Cardiac septum (tissue), 1 donor: ENCODE measurements around the gene PRRC2A. TPM values are rescaled to one million over a fixed set of nuclear protein-coding genes. Genes with fewer than 3 reads are reported as not detected.

Experiments
- DNase-seq: peaks from one replicate; pipeline ENCODE4 v3.0.0-alpha.2; 2020; ENCODE audit warnings: low spot score
- intact Hi-C: fragments of 100-400 bp; cut with DNase I; formaldehyde crosslinking; loops from one replicate; pipeline ENCODE4 v1.14.0; 2022
- long read RNA-seq: library from polyadenylated mRNA; unstranded; transcript quantifications from one replicate; pipeline ENCODE4 v2.0.0, GENCODE V29; 2021
- total RNA-seq: library from RNA; stranded (reverse); fragmentation: NEBNext Ultra II Directional; extraction: Animal tissue kit (Norgen Biotek cat#: 25700); gene quantifications from one replicate; pipeline ENCODE4 v1.2.1, GENCODE V29; 2021
- donor health status: DM: no; HTN: no; CAD: no.

PRRC2A gene
- 125 TPM for total RNA-seq
- long read RNA-seq, partial matches to known transcripts: 33 of 36 reads
- long read RNA-seq, other reads (novel, unspliced or antisense): 3 of 36 reads

DNA sequence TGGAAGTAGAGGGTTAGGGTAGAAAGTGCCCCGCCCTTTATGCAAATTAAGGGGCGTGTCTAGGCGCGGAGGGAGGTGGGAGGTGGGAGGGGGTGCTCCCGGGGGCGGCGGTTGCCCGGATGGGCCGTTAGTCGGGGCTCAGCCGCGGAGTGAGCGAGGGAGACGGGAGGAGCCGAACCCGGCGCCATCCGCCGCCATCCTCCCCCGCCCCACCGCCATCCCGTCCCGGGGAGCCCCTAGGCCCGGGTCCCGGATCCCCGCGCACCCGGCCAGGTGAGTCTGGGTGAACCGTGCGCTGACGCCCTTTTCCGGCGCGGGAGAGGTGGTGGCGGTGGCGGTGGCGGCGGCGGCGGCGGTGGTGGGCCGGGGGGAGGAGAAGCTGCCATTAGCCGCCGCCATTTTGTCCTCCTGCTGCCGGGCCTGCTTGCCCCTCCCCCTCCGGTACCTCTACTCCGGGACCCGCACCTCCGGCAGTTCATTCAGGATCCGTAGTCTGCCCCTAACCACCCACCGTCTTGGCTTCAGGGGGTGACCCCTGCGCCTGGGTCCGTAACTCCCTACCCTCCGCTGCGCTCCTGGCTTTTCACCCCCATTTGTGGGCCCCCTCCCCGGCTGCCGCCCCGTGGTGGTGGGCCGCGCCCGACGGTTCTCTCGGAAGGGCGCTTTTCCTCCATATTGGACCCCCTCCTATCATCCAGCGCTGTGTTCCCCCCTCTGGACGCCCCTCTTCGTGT, at the start of gene PRRC2A:
TSS of gene PRRC2A (plus strand) at position 130 of the 734 bp plus-strand sequence. CDS start 2,075 bp downstream, outside the sequence.
- peak; percentile 96 for DNase-seq
- intact Hi-C loops: loop anchor here (1.0 to 2.0 kb wide), 2 partner anchors 44 to 73 kb away; partner anchors contain the start of genes GPANK1 and NFKBIL1

DNA sequence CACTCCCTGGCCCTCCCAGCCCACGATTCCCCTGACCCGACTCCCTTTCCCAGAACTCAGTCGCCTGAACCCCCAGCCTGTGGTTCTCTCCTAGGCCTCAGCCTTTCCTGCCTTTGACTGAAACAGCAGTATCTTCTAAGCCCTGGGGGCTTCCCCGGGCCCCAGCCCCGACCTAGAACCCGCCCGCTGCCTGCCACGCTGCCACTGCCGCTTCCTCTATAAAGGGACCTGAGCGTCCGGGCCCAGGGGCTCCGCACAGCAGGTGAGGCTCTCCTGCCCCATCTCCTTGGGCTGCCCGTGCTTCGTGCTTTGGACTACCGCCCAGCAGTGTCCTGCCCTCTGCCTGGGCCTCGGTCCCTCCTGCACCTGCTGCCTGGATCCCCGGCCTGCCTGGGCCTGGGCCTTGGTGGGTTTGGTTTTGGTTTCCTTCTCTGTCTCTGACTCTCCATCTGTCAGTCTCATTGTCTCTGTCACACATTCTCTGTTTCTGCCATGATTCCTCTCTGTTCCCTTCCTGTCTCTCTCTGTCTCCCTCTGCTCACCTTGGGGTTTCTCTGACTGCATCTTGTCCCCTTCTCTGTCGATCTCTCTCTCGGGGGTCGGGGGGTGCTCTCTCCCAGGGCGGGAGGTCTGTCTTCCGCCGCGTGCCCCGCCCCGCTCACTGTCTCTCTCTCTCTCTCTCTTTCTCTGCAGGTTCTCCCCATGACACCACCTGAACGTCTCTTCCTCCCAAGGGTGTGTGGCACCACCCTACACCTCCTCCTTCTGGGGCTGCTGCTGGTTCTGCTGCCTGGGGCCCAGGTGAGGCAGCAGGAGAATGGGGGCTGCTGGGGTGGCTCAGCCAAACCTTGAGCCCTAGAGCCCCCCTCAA, 48.2 kb upstream of the PRRC2A start, which contains the start of gene LTA:
TSS of gene LTA (plus strand) at position 249 of the 871 bp plus-strand sequence. CDS start at position 703, 454 bp downstream.
- no peak for DNase-seq
- intact Hi-C loops: no loop called here

DNA sequence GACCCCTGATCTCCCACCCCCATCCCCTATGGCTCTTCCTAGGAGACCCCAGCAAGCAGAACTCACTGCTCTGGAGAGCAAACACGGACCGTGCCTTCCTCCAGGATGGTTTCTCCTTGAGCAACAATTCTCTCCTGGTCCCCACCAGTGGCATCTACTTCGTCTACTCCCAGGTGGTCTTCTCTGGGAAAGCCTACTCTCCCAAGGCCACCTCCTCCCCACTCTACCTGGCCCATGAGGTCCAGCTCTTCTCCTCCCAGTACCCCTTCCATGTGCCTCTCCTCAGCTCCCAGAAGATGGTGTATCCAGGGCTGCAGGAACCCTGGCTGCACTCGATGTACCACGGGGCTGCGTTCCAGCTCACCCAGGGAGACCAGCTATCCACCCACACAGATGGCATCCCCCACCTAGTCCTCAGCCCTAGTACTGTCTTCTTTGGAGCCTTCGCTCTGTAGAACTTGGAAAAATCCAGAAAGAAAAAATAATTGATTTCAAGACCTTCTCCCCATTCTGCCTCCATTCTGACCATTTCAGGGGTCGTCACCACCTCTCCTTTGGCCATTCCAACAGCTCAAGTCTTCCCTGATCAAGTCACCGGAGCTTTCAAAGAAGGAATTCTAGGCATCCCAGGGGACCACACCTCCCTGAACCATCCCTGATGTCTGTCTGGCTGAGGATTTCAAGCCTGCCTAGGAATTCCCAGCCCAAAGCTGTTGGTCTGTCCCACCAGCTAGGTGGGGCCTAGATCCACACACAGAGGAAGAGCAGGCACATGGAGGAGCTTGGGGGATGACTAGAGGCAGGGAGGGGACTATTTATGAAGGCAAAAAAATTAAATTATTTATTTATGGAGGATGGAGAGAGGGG, 47.0 kb upstream of the PRRC2A start:
- no peak for DNase-seq
- intact Hi-C loops: no loop called here

GRCh38 chr6:31574106-31575061, 46.1 kb upstream of the PRRC2A start:
- intact Hi-C loops: no loop called here
- no peak for DNase-seq

DNA sequence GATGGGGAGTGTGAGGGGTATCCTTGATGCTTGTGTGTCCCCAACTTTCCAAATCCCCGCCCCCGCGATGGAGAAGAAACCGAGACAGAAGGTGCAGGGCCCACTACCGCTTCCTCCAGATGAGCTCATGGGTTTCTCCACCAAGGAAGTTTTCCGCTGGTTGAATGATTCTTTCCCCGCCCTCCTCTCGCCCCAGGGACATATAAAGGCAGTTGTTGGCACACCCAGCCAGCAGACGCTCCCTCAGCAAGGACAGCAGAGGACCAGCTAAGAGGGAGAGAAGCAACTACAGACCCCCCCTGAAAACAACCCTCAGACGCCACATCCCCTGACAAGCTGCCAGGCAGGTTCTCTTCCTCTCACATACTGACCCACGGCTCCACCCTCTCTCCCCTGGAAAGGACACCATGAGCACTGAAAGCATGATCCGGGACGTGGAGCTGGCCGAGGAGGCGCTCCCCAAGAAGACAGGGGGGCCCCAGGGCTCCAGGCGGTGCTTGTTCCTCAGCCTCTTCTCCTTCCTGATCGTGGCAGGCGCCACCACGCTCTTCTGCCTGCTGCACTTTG, 45.1 kb upstream of the PRRC2A start, which contains the start of gene TNF:
TSS of gene TNF (plus strand) at position 231 of the 567 bp plus-strand sequence. CDS start at position 408, 177 bp downstream.
- intact Hi-C loops: no loop called here
- no peak for DNase-seq

DNA sequence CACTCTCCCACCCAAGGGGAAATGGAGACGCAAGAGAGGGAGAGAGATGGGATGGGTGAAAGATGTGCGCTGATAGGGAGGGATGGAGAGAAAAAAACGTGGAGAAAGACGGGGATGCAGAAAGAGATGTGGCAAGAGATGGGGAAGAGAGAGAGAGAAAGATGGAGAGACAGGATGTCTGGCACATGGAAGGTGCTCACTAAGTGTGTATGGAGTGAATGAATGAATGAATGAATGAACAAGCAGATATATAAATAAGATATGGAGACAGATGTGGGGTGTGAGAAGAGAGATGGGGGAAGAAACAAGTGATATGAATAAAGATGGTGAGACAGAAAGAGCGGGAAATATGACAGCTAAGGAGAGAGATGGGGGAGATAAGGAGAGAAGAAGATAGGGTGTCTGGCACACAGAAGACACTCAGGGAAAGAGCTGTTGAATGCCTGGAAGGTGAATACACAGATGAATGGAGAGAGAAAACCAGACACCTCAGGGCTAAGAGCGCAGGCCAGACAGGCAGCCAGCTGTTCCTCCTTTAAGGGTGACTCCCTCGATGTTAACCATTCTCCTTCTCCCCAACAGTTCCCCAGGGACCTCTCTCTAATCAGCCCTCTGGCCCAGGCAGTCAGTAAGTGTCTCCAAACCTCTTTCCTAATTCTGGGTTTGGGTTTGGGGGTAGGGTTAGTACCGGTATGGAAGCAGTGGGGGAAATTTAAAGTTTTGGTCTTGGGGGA, 44.4 kb upstream of the PRRC2A start:
- no peak for DNase-seq

GRCh38 chr6:31576897-31577578, 43.5 kb upstream of the PRRC2A start:
- DNase-seq: no peak
- intact Hi-C loops: no loop called here

More for the DNA sequence above, 44.4 kb upstream of the PRRC2A start:
- intact Hi-C loops: no loop called here

- intact Hi-C loops: no loop called here
- DNase-seq: no peak
These were observed 42.9 kb upstream of the PRRC2A start for GRCh38 chr6:31577579-31577966.

DNA sequence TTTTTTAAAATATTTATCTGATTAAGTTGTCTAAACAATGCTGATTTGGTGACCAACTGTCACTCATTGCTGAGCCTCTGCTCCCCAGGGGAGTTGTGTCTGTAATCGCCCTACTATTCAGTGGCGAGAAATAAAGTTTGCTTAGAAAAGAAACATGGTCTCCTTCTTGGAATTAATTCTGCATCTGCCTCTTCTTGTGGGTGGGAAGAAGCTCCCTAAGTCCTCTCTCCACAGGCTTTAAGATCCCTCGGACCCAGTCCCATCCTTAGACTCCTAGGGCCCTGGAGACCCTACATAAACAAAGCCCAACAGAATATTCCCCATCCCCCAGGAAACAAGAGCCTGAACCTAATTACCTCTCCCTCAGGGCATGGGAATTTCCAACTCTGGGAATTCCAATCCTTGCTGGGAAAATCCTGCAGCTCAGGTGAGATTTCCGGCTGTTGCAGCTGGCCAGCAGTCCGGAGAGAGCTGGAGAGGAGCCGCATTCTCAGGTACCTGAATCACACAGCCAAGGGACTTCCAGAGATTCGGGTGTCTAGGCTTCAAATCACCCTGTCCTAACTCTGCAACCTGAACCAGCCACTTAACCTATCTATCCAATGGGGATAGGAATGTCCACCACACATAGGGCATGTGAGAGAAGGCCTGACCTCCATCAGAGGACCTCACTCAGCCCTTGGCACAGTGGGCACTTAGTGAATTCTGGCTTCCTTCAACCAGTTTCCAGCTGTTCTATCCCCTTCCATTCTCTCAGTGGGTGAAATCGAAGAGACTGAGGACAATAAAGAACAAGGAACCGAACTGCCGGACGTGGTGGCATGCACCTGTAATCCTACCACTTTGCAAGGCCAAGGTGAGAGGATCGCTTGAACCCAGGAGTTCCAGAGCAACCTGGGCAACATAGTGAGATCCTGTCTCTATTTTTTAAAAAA, 42.1 kb upstream of the PRRC2A start:
- no peak for DNase-seq
- intact Hi-C loops: no loop called here

GRCh38 chr6:31579119-31579505, 41.4 kb upstream of the PRRC2A start:
- no peak for DNase-seq
- intact Hi-C loops: no loop called here

DNA sequence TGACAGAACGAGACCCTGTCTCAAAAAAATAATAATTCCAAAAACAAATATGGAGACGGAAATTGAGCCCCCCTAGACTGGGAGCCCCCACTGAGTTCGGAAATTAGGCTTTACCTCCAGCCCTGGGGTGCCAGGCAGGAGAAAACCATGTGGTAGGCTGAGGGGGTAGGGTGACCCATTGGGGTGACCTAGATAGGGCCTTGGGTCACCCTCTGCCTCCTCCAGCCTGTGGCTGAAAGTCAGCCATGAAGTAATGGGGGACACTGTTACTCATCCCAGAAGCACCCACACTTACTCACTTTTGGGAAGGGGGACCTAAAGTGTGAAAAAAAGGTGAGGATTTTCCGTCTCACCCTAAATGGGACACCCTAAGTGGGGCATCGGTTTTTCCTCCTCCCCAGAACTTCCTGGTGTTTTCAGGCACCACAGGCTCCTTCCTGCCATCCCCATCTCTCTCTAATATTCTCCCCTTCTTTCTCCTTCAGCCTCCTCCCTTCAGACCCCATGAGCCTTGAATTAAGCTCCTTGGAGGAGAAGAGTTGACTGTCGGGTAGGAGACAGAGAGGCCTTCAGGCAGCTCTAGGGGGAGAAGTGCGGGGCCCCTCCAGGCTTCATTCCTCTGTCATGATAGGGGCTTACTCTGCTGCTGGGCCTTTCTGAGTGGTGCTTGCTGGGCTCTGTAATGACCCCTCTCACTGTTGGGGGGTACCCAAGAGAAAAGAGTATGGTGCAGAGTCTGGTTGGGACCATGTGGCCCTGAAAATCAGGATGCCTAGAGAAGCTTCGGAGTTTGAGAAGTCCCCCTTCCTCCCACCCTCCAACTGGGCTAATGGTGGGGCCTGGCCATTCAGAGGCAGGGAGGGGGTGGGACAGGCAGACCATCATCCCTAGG, 40.7 kb upstream of the PRRC2A start:
- no peak for DNase-seq
- intact Hi-C loops: loop anchor here (2.0 to 5.0 kb wide), 2 partner anchors 19 to 32 kb away; partner anchors contain the start of genes ATP6V1G2 and NFKBIL1

GRCh38 chr6:31580438-31580740, 40.1 kb upstream of the PRRC2A start:
- intact Hi-C loops: loop anchor here (2.0 to 5.0 kb wide), 2 partner anchors 18 to 33 kb away; partner anchors contain the start of genes ATP6V1G2 and NFKBIL1

DNA sequence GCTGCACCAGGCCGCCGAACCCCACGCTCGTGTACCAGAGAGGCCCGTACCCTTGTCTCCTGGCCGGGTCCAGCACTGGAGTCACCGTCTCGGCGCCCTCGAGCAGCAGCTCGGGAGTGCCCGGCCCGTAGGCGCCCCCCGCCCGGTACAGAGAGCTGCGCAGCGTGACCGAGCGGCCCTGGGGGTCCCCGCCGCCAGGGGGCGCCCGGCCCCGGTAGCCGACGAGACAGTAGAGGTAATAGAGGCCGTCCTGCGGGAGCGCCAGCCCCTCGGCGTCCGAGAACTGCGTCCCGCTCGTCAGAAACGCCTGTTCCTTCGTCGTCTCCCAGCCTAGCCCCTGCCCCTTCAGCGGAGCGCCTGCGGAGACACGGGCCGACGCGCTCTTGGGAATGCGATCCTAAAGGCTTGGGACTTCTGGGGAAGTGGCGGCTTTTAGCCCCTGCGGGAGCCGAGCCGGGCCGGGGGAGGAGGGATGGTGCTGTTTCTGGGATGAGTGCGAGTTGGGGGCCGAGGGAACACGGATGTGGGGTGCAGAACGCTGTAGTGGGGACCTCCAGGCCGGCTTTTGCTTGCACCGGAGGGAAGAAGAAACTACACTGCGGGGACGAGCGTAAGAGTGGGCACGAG, 39.6 kb upstream of the PRRC2A start:
- intact Hi-C loops: loop anchor here (2.0 to 5.0 kb wide), 2 partner anchors 18 to 34 kb away; partner anchors contain the start of genes ATP6V1G2 and NFKBIL1
- peak; percentile 96 for DNase-seq

More at GRCh38 chr6:31580438-31580740, 40.1 kb upstream of the PRRC2A start:
- no peak for DNase-seq
